Osteoblast (primary cell): ENCODE results near the gene ARHGAP32. TPM values are rescaled to one million over a fixed set of nuclear protein-coding genes. Genes with fewer than 3 reads are reported as not detected.
A peak's percentile ranks its signal among the peaks of the same experiment; 100 is the strongest.

Source experiments
- DNase-seq: peaks from one replicate; pipeline ENCODE4 v3.0.0; 2011; ENCODE audit warnings: low spot score, mixed read lengths; ENCODE audit not compliant: insufficient read length; ENCODE audit errors: missing footprints
- H2AFZ ChIP-seq: 2 replicates; pipeline ENCODE4 v1.6.0; 2011; ENCODE audit warnings: mild to moderate bottlenecking, low read length
- H3K27ac ChIP-seq: 2 replicates; pipeline ENCODE4 v1.5.1; 2011; ENCODE audit warnings: mild to moderate bottlenecking, low read depth, low read length, moderate library complexity
- H3K27me3 ChIP-seq: 2 replicates; pipeline ENCODE4 v1.6.0; 2012; ENCODE audit warnings: mild to moderate bottlenecking, control low read depth, inconsistent platforms, low read length, moderate library complexity; ENCODE audit not compliant: insufficient read depth
- H3K36me3 ChIP-seq: 2 replicates; pipeline ENCODE4 v1.5.1; 2011; ENCODE audit warnings: mild to moderate bottlenecking, low read length, control low read depth, moderate library complexity; ENCODE audit not compliant: insufficient read depth
- H3K4me1 ChIP-seq: 2 replicates; pipeline ENCODE4 v1.5.1; 2011; ENCODE audit warnings: mild to moderate bottlenecking, low read length, control low read depth, moderate library complexity; ENCODE audit not compliant: insufficient read depth
- H3K4me2 ChIP-seq: 2 replicates; pipeline ENCODE4 v1.6.0; 2011; ENCODE audit warnings: mild to moderate bottlenecking, low read length; ENCODE audit not compliant: insufficient read depth
- H3K4me3 ChIP-seq: fragments of 200-600 bp; sonication (generic); 3 replicates; pipeline ENCODE4 v1.5.1; 2012; ENCODE audit warnings: mild to moderate bottlenecking, low read length, inconsistent platforms; ENCODE audit not compliant: insufficient read depth
- H3K79me2 ChIP-seq: 2 replicates; pipeline ENCODE4 v1.6.0; 2012; ENCODE audit warnings: mild to moderate bottlenecking, low read length, control low read depth, inconsistent platforms; ENCODE audit not compliant: insufficient read depth
- H3K9me3 ChIP-seq: 2 replicates; pipeline ENCODE4 v1.5.1; 2011; ENCODE audit warnings: low read depth, low read length, control low read depth
- H4K20me1 ChIP-seq: 2 replicates; pipeline ENCODE4 v1.6.0; 2012; ENCODE audit warnings: mild to moderate bottlenecking, low read length, control low read depth; ENCODE audit not compliant: insufficient read depth
- total RNA-seq: library from RNA; depleted of rRNA; stranded (reverse); fragments of >200 nt; gene quantifications from 2 replicates; pipeline ENCODE4 v1.2.3, GENCODE V29; 2012
- TF ChIP-seq, protein P1 (sequence below): IDR thresholded peaks from 2 replicates; pipeline ENCODE4 v1.5.1; 2011; ENCODE audit warnings: mild to moderate bottlenecking, low read depth, low read length, moderate library complexity; ENCODE audit errors: extremely low read depth

Gene ARHGAP32
- total RNA-seq, 1 donor: 25.3 TPM

GRCh38 chr11:128940156-128940555 lies 252.0 kb downstream of the ARHGAP32 start:
- Histone ChIP-seq H3K27ac (no peak overlapping the region), H3K27me3 (peaks cover 4% of the 10 kb centered on the region), H2AFZ (no peak overlapping the region), H3K9me3 (no peaks in the 10 kb centered on the region), H3K4me2 (no peak overlapping the region), H3K4me1 (no peaks in the 10 kb centered on the region), H3K79me2 (no peaks in the 10 kb centered on the region), H3K4me3 (no peak overlapping the region), H3K36me3 (no peaks in the 10 kb centered on the region), H4K20me1 (no peaks in the 10 kb centered on the region)
- DNase-seq: no peak
- TF ChIP-seq, protein P1, sequence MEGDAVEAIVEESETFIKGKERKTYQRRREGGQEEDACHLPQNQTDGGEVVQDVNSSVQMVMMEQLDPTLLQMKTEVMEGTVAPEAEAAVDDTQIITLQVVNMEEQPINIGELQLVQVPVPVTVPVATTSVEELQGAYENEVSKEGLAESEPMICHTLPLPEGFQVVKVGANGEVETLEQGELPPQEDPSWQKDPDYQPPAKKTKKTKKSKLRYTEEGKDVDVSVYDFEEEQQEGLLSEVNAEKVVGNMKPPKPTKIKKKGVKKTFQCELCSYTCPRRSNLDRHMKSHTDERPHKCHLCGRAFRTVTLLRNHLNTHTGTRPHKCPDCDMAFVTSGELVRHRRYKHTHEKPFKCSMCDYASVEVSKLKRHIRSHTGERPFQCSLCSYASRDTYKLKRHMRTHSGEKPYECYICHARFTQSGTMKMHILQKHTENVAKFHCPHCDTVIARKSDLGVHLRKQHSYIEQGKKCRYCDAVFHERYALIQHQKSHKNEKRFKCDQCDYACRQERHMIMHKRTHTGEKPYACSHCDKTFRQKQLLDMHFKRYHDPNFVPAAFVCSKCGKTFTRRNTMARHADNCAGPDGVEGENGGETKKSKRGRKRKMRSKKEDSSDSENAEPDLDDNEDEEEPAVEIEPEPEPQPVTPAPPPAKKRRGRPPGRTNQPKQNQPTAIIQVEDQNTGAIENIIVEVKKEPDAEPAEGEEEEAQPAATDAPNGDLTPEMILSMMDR: no peak

DNA sequence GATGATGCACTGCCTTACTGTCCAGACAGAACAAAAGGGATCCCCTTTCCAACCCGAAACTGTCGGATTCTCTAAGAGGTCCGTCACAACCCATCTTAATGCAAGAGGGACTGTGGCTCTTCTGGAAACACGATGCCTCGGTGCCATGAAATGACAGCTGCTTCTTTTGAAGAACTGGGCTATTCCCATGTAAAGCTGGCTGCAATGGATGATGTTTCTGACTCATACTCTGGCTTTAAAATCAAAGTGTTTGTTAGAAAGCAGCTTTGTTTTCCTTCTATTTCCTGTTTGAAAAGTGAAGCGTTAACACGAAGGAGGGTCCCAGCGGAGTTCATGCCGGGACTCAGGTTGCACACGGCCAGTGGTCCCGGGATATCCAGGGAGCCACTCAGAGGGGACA lies 252.5 kb downstream of the ARHGAP32 start:
- Histone ChIP-seq H3K27ac (no peak overlapping the region), H3K4me2 (no peak overlapping the region), H3K36me3 (no peaks in the 10 kb centered on the region), H2AFZ (no peak overlapping the region), H4K20me1 (no peaks in the 10 kb centered on the region), H3K4me3 (no peak overlapping the region), H3K79me2 (no peaks in the 10 kb centered on the region), H3K27me3 (peaks cover 4% of the 10 kb centered on the region), H3K9me3 (no peaks in the 10 kb centered on the region), H3K4me1 (no peaks in the 10 kb centered on the region)
- TF ChIP-seq, protein P1: no peak
- DNase-seq: peak; percentile 58

DNA sequence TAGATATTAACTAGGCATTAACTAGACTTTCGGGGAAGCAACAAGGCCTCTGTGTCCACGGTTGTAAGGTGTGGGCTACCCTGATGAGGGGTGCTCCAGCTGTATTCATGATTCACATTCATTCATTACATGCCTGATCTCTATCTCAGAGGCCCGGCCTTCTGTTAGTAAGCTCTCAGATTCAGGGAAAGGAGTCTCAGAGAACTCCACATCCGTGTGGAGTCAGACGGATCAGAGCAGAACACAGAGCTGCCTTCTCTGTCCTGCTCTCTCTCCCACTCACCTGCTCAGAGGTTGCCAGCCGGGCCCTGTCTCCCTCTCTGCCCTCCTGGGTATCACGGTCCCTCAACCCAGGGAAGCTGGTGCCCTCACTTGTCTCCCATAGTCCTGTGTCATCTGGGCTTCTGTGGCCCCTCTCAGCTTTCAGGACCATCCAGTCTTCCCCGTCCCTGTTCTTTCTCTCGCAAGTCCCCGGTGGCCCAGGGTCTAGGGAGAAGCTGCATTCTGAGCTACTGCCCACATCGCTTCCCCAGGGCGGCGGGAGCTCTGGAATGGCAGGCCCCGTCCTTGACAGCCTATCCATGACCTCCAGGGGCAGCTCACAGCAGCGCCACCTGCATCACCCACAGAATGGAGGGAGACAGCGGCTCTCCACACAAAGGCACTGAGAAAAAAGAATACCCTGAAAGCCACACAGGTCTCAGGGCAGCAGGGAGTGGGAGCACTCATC lies 253.8 kb downstream of the ARHGAP32 start:
- Histone ChIP-seq H3K4me3 (no peak overlapping the region), H3K79me2 (no peaks in the 10 kb centered on the region), H3K9me3 (no peaks in the 10 kb centered on the region), H3K36me3 (no peaks in the 10 kb centered on the region), H3K27me3 (peaks cover under 1% of the 10 kb centered on the region), H3K4me1 (no peaks in the 10 kb centered on the region), H2AFZ (no peak overlapping the region), H3K4me2 (no peak overlapping the region), H3K27ac (no peak overlapping the region), H4K20me1 (no peaks in the 10 kb centered on the region)
- peak; percentile 59 for DNase-seq
- TF ChIP-seq, protein P1: no peak

DNA sequence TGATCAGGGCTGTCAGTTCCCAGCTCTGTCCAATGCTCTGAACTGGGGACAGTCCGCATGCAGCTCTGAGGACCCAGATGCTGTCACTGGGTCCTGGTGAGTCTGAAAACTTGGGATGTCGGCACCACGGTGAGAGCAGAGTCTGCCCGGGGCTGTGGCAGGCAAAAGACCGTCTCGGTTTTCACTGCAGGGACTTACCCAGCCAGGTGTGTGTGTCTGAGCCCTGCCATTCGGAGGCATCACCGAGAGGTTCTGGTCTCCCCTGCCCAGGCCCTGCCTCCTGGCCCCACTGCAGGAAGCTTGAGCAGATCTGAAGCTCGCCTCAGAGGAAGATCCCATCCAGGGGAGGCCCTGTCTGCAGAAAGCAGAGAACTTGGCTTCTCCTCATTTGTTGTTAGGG lies 254.6 kb downstream of the ARHGAP32 start:
- TF ChIP-seq, protein P1: no peak

More for the DNA sequence above, 254.6 kb downstream of the ARHGAP32 start:
- H3K36me3 ChIP-seq: no peaks in the 10 kb centered on the region
- H3K27ac ChIP-seq: no peak overlapping the region
- H3K79me2 ChIP-seq: no peaks in the 10 kb centered on the region
- no peaks in the 10 kb centered on the region for H3K9me3 ChIP-seq
- H3K27me3 ChIP-seq: no peaks in the 10 kb centered on the region
- no peak overlapping the region for H2AFZ ChIP-seq
- peak; percentile 48 for DNase-seq
- no peaks in the 10 kb centered on the region for H3K4me1 ChIP-seq
- no peaks in the 10 kb centered on the region for H4K20me1 ChIP-seq
- H3K4me2 ChIP-seq: no peak overlapping the region
- no peak overlapping the region for H3K4me3 ChIP-seq
